HG03342 (cell line): ENCODE results near the gene TYW3.

ENCODE experiments used
- ATAC-seq: cut with Tn5 transposase; IDR thresholded peaks from one replicate; pipeline ENCODE4 v1.9.1; 2021; ENCODE audit warnings: mild to moderate bottlenecking, moderate library complexity; ENCODE audit not compliant: unreplicated experiment

The TYW3 gene

GRCh38 chr1:74732960-74733603, at the start of gene TYW3, which contains the start of gene CRYZ:
TSS of gene TYW3 (plus strand) at chr1:74733152. CDS start at chr1:74733245, 93 bp downstream.
TSS of gene CRYZ (minus strand) at chr1:74733050. CDS start at chr1:74724821, 8,229 bp downstream.
- peak; percentile 66 for ATAC-seq

GRCh38 chr1:74683656-74684055, 49.3 kb upstream of the TYW3 start:
- ATAC-seq = no peak

DNA sequence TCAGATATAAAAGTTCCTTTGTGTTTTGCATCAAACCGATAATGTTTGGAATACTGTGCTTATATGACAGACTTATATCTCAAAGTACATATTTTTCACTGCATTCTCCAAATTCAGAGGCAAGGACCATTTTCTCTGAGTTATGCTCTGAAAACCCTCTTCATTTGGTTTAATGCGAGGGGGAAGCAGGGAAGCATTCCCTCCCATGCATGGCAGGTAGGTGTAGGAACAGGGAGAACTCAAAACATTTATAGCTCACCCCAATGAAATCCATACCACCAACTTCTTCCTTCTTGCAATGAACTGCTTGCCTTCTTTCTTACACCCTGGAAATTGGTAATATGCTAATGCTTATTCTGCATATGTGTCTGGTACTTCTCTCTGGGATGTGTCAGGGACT, 48.7 kb upstream of the TYW3 start:
- ATAC-seq = no peak

DNA sequence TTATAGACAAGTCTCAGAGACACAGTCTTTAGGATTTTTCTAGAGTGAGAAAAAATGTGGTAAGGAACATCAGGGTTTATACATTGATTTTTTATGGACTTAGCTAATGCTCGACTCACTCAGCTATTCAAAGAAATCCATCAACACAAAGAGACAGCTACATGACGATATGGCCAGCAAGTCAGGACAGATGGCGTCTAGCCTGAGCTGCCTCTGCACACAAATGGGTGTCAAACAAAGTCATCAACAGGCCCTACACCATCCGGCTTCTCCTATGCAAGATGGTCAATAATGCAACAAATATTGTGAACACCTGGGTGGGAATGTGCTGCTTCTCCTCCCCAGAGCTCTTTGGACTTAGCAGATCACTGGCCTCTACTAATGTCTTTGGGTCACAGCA, 46.0 kb upstream of the TYW3 start:
- no peak for ATAC-seq

DNA sequence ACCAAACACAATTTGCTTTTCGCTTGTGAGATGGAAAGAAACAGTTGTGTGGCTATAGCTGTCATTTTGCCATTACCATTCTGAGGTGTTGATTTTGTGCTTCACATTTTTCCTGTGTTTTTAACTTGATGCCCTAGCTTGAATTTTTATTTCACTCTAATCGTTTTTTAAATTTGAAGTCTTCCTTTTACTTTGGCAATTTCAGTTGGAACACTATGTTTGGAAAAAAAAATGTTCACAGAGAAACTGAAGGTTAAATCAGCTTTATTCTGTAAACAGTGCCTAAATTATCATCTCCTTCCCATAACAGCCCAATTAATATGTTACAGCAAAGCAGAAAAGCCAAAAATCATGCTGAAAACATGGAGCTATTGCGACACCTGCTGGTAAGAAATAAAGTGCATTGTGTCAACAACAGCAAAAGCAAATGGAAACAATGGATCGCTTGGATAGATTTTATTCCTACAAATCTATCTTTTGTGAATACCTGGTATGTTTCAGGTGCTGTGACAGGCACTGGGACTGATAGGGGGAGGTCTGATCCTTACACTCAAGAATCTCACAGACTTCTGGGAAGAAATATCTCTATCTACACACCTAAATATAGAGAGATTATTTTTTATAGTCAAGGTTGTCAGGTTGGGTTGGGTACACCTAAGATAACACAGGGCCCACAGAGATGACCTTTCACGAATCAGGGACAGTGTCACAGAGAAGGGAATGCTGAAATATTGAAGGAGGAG, 43.2 kb upstream of the TYW3 start:
- peak; percentile 80 for ATAC-seq

DNA sequence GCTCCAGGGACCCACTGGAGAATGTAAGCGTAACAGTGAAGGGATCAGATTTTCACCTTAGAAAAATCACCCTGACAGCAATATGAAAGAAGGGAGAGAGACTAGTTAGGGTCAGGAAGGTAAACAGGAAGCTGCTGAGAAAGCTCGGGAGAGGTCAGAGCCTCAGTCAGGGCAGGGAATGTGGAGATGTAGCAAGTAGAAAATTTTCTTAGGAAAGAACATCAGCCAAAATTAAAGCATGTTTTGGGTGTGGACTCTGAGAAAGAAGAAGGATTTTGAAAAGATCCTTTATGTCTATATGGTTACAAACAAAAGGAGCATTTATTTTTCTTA, 42.6 kb upstream of the TYW3 start:
- no peak for ATAC-seq

- no peak for ATAC-seq
Measured at GRCh38 chr1:74690909-74691308, 42.0 kb upstream of the TYW3 start.

DNA sequence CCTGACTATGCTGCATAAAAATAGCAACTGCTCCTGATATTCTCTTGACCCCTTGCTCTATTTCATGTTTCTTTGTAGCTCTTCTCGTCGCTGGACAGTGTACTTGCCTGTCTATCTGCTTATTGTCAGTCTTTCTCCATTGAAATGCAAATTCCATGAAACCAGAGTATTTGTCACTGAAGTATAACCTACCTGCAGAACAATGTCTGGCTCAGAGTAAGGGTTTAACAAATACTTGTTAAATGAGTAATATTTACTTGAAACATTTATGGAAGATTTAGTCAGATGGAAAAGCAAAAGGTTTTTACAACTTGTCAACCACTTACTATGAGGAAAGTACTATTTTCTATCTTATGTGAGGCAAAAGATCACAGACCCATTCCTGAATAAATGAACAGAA, 39.5 kb upstream of the TYW3 start:
- ATAC-seq = no peak

DNA sequence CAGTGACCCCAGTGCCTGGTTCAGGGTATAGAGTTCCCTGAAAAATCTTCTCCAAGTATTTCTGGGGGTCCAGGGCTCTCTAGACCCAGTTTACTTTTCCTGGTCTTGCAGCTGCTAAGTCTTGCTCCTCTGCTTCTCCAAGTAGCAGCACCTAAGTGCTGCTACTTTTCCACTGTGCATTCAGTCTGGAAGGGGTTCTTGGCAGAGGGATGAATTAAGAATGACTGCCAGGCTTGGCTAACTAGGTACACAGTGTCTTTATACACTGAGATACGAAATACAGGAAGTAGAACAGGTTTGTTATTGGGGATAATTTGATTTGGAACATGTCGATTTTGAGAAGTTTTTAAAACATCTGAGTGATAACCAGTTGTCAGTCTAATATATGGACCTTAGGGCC, 35.1 kb upstream of the TYW3 start:
- ATAC-seq = no peak

DNA sequence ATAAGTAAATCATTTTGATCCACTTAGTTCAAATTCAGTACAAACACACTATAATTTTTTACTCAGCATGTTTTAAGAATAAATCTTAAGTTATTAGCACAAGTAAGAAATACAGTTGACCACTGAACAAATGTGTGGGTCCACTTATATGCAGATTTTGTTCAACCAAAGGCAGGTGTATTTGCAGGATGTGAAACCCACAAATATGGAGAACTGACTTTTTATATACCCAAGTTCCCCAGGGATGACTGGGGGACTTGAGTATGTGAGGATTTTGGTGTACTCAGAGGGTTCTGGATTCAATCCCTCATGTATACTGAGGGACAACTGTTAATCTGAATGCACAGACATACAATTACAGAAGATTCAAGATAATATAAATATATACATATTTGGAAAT, 33.6 kb upstream of the TYW3 start:
- peak; percentile 43 for ATAC-seq

GRCh38 chr1:74703386-74704182, 29.4 kb upstream of the TYW3 start:
- ATAC-seq = no peak

GRCh38 chr1:74712881-74713280, 20.1 kb upstream of the TYW3 start:
- no peak for ATAC-seq

GRCh38 chr1:74713849-74714248, 19.1 kb upstream of the TYW3 start:
- ATAC-seq = no peak

GRCh38 chr1:74714429-74715235, 18.3 kb upstream of the TYW3 start:
- no peak for ATAC-seq

DNA sequence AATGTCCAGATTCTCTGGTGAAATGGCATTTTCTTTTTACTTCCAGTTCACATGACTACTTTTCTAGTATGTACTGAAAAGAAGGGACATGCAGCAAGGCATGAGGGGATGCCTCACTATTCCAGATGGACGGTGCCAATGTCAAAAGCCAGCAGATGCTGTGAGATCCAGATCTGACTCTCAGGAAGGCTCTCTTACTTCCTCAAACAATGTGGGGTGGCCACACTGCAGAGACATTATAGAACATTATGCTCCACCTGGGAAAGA, 17.8 kb upstream of the TYW3 start:
- ATAC-seq = no peak

GRCh38 chr1:74715806-74716205, 17.1 kb upstream of the TYW3 start:
- no peak for ATAC-seq

DNA sequence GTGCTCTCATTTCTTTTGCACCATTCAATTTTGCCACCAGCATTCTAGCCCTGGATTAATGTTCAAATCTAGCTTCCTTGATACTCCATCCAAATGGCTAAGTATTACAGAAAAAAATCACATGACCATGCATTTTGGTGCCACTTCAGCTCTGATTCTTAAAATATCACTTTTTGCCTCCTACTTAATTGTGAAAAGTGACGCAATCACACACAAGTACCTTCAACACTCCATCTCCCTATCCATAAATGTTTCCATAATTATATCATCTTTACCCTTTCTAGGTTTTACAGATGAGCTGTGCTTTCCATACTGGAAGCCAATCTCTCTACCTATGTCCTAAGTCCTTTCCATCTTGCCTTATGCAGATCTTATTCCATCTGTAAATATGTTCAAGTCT, 16.1 kb upstream of the TYW3 start:
- no peak for ATAC-seq

- ATAC-seq = no peak
Measured at GRCh38 chr1:74717626-74718025, 15.3 kb upstream of the TYW3 start.

DNA sequence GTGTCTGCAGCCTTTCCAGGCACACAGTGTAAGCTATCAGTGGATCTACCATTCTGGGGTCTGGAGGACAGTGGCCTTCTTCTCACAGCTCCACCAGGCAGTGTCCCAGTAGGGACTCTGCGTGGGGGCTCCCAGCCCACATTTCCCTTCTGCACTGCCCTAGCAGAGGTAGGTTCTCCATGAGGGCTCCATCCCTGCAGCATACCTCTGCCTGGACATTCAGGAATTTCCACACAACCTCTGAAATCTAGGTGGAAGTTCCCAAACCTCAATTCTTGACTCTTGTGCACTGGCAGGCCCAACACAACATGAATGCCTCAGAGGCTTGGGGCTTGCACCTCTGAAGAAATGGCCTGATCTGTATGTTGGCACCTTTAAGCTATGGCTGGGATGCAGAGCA, 6.9 kb upstream of the TYW3 start:
- no peak for ATAC-seq

GRCh38 chr1:74728736-74729135, 4.2 kb upstream of the TYW3 start:
- no peak for ATAC-seq

DNA sequence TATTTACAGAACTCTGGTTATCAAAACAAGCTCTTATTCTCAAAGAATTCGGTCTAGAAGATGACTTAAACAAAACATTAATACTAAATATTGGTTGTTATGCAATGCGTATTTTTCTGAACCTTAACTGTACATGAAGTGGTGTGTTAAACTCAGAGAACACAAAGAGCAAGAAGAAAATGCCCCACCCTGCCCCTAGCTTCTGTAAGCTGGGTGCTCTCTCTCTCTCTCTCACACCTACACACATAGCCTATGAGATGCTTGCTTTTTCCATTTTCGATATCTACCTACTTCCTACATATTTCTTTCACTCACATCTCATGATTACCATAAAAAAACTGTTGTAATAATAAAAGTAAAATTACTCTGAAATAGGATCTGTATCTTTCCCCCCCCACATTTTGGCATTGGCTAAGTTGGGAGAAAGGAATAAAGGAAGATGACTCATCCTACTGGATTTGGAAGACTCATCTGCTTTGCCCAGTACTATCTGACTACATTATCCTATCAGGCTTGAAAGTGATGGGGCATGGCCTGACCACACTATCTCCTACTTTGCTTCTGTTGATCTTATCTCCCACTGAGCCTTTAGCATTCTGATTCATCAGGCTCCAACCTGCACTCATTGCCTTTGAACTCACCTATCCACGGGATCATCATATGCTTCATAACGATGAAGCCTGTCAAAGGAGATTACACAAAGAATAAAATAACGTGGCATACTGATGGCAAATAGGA, 3.0 kb upstream of the TYW3 start:
- ATAC-seq = no peak
